ENCODE results near the gene BNC1.

GRCh38 chr15:83206526-83207008 lies 77.9 kb downstream of the BNC1 start:
- TF ChIP-seq CTCF (IDR thresholded peaks at IDR 0.05) (no peak), EZH2 (IDR thresholded peaks at IDR 0.05; ENCODE audit: borderline replicate concordance, insufficient read depth, low read depth, low read length, poor library complexity, severe bottlenecking) (no peak)
